NCI-H2107 treated with DMSO at 0.1 percent for 48 hours (cell line): ENCODE measurements around the gene LGR6.
A peak's percentile ranks its signal among the peaks of the same experiment; 100 is the strongest.
"Not testable (repeated sequence)": the region's sequence is repeated elsewhere in the genome, so short reads cannot be mapped to it uniquely, and the experiment has no call there.

Experiments
- DNase-seq: peaks from one replicate; lab custom pipeline; 2025; ENCODE audit not compliant: unreplicated experiment; lab: John Stamatoyannopoulos, UW

LGR6 gene

GRCh38 chr1:202176949-202177927 is 16.4 kb upstream of the LGR6 start:
- no peak for DNase-seq

GRCh38 chr1:202179828-202180750 is 13.5 kb upstream of the LGR6 start:
- no peak for DNase-seq

- DNase-seq: not testable (repeated sequence)
Measured at GRCh38 chr1:202180751-202181139, 12.9 kb upstream of the LGR6 start.

GRCh38 chr1:202181586-202181985 is 12.0 kb upstream of the LGR6 start:
- DNase-seq: no peak

GRCh38 chr1:202182040-202182877 is 11.3 kb upstream of the LGR6 start:
- DNase-seq: no peak

GRCh38 chr1:202184750-202185460 is 8.7 kb upstream of the LGR6 start:
- DNase-seq: peak; percentile 82

GRCh38 chr1:202186327-202186726 is 7.3 kb upstream of the LGR6 start:
- DNase-seq: no peak

- no peak for DNase-seq
Measured at GRCh38 chr1:202187041-202187671, 6.4 kb upstream of the LGR6 start.

- no peak for DNase-seq
Measured at GRCh38 chr1:202187697-202188407, 5.7 kb upstream of the LGR6 start.

GRCh38 chr1:202189001-202189790 is 4.4 kb upstream of the LGR6 start:
- no peak for DNase-seq

GRCh38 chr1:202189918-202190715 is 3.5 kb upstream of the LGR6 start:
- no peak for DNase-seq

- not testable (repeated sequence) for DNase-seq
Measured at GRCh38 chr1:202191391-202191790, 2.2 kb upstream of the LGR6 start.

- no peak for DNase-seq
Measured at GRCh38 chr1:202192770-202193613, 607 bp upstream of the LGR6 start.

GRCh38 chr1:202194328-202194648 is 689 bp downstream of the LGR6 start:
- no peak for DNase-seq

- DNase-seq: no peak
Measured at GRCh38 chr1:202197653-202198365, 4.2 kb downstream of the LGR6 start.

GRCh38 chr1:202198366-202198724 is 4.7 kb downstream of the LGR6 start:
- DNase-seq: no peak
